Muscle of leg (tissue), 11 donors: ENCODE data around the gene CELF2. TPM values are rescaled to one million over a fixed set of nuclear protein-coding genes. Genes with fewer than 3 reads are reported as not detected.
A peak's percentile ranks its signal among the peaks of the same experiment; 100 is the strongest.

Experiments
- DNase-seq: peaks from one replicate; pipeline ENCODE4 v3.0.0; 2013
- H3K27ac ChIP-seq: one replicate; pipeline ENCODE4 v1.5.1; 2013; ENCODE audit warnings: mild to moderate bottlenecking, low read length, control low read depth
- H3K27me3 ChIP-seq: one replicate; pipeline ENCODE4 v1.6.1; 2013; ENCODE audit warnings: low read length; ENCODE audit not compliant: control insufficient read depth, insufficient read depth
- H3K36me3 ChIP-seq: one replicate; pipeline ENCODE4 v1.6.1; 2013; ENCODE audit warnings: low read length; ENCODE audit not compliant: control insufficient read depth, insufficient read depth
- H3K4me1 ChIP-seq: one replicate; pipeline ENCODE4 v1.6.1; 2013; ENCODE audit warnings: low read length; ENCODE audit not compliant: control insufficient read depth, insufficient read depth
- H3K4me3 ChIP-seq: one replicate; pipeline ENCODE4 v1.5.1; 2013; ENCODE audit warnings: low read length, control low read depth
- H3K9me3 ChIP-seq: replicated peaks from 2 replicates; pipeline ENCODE4 v1.6.1; 2013; ENCODE audit warnings: low read depth, low read length; ENCODE audit not compliant: control insufficient read depth
- WGBS: methylation state at CpG from one replicate; pipeline ENCODE4 v1.1.5; 2013; ENCODE audit warnings: missing lambda C conversion rate; ENCODE audit not compliant: insufficient coverage; 5-methylcytosine and 5-hydroxymethylcytosine counted together
- polyA plus RNA-seq, 8 donors: library from polyadenylated mRNA; unstranded; fragments of 120-200 nt; gene quantifications; one replicate each; pipeline versions ENCODE4 v1.2.1 to v1.2.3, GENCODE V29; 2013; ENCODE audit warnings: inconsistent platforms in 1 of 8, low replicate concordance in 1 of 8; ENCODE audit not compliant: insufficient read length in 8 of 8, insufficient read depth in 1 of 8
- total RNA-seq: library from RNA; stranded (reverse); fragments of 120-200 nt; gene quantifications from one replicate; pipeline ENCODE4 v1.2.4, GENCODE V29; 2013

The CELF2 gene
- total and polyA plus RNA-seq, 9 donors: 37.2 to 80.8 (median 65.8) TPM

- H3K9me3 ChIP-seq: peaks cover 7% of the 10 kb centered on the region
- no CpG with 5 or more reads among the region's 5 CpGs for WGBS
- peaks cover 12% of the 10 kb centered on the region for H3K36me3 ChIP-seq
- peaks cover 9% of the 10 kb centered on the region for H3K4me1 ChIP-seq
- H3K27me3 ChIP-seq: no peaks in the 10 kb centered on the region
- no peak overlapping the region for H3K27ac ChIP-seq
- DNase-seq: no peak
- H3K4me3 ChIP-seq: no peak overlapping the region
Observed at GRCh38 chr10:11201911-11202310, 184.2 kb downstream of the CELF2 start.

- 21% methylated on average over 14 of the region's 19 CpGs for WGBS
- no peak overlapping the region for H3K4me3 ChIP-seq
- peaks cover 7% of the 10 kb centered on the region for H3K9me3 ChIP-seq
- H3K27me3 ChIP-seq: no peaks in the 10 kb centered on the region
- H3K4me1 ChIP-seq: peaks cover 32% of the 10 kb centered on the region
- DNase-seq: no peak
- H3K36me3 ChIP-seq: peaks cover 8% of the 10 kb centered on the region
- H3K27ac ChIP-seq: no peak overlapping the region
Observed at GRCh38 chr10:11204351-11204942, 186.8 kb downstream of the CELF2 start.

DNA sequence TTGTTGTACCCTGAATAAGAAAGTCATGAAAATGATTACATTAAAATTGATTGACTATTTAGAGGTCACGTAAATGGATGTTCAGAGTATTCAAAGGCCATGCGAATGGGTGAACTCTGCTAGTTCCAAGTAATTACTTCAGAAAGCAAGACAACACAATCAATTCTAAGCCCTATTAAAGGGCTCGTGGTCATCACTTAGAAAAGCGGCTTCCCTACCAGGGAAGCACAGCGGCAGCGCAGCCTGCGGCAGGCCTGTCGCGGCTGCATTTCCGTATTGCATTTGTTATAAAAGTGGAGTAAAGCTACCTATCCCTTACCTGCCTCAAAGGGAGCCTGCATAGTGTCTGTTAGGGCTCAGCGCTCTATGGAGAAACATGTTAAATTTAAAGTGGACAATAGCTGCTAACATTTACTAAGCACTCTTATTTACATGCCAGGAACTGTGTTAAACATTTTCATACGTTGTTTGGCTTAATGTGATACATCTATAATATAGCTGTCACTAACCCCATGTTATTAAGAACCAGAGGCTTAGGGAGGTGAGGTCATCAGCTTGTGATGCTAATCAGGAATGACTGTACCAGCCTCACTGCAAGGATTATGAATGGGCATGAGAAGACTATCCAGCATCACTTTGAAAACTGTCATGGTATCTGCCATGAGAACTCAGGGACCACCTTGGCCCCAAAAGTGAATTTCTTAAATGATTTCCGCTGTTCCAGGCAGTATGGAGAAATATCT lies 187.5 kb downstream of the CELF2 start:
- no peak for DNase-seq
- peaks cover 2% of the 10 kb centered on the region for H3K36me3 ChIP-seq
- H3K4me1 ChIP-seq: peaks cover 39% of the 10 kb centered on the region
- no peaks in the 10 kb centered on the region for H3K27me3 ChIP-seq
- peaks cover 7% of the 10 kb centered on the region for H3K9me3 ChIP-seq
- 92% methylated on average over 2 of the region's 13 CpGs for WGBS
- H3K27ac ChIP-seq: no peak overlapping the region
- H3K4me3 ChIP-seq: no peak overlapping the region

DNA sequence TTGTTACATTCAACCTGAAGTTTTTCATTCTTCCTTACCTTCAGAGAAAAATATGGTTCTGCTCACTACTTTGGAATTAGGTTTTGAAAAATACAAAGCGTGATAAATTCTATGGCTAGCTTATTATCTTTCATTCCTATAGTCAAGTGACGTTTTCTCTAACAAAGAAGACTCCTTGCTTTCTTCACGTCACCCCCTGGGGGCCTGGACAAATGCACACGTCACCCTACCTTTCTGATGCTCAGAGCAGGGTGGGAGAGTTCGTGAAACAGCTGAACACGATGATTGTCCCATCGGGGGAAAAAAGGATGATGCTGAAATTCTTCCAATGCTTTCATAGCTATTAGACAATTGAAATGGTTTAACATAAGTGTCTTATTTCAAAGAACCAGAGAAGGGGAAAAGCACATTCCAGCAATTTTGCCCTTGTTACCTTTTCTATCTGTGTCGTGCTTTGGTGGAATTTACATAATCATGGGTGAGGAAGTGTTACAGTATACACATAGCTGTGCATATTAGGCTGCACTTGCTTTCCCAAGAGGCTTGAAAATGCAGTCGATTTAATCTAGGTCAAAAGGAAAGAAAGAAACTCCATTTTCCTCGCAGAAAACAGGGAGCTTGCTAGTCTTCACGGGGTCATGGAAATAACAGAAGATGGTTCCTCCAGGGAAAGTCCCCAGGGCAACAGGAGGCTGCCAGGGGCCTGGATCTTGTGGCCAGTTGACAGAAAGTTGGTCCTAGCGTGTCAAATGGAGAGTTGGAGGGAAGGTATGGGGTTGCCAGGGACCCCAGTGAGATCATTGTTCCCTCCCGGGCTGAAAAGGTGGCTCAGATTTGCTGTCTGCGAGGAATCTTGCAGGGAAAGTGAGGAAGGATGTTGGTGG lies 189.2 kb downstream of the CELF2 start:
- no peaks in the 10 kb centered on the region for H3K27me3 ChIP-seq
- H3K36me3 ChIP-seq: peaks cover 2% of the 10 kb centered on the region
- H3K27ac ChIP-seq: no peak overlapping the region
- no peak overlapping the region for H3K4me3 ChIP-seq
- H3K9me3 ChIP-seq: no peaks in the 10 kb centered on the region
- H3K4me1 ChIP-seq: peaks cover 48% of the 10 kb centered on the region
- DNase-seq: no peak
- WGBS: 55% methylated on average over 8 of the region's 14 CpGs

DNA sequence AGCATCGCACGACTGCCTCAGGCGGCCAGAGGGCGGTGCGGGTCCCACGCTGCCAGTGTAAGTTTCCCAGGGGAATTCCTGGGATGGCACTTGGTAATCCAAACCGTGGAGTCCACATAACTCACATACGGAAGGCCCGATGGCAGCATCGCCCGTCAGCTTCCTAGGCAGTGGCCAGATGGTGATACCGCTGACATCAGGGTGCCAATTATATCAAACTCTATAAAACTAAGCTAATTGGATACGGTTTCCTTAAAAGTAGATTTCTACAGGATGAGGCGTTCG lies 189.8 kb downstream of the CELF2 start:
- WGBS: 84% methylated on average over 9 of the region's 15 CpGs
- H3K4me1 ChIP-seq: peaks cover 52% of the 10 kb centered on the region
- DNase-seq: peak; percentile 66
- H3K27me3 ChIP-seq: no peaks in the 10 kb centered on the region
- H3K9me3 ChIP-seq: no peaks in the 10 kb centered on the region
- no peak overlapping the region for H3K27ac ChIP-seq
- H3K4me3 ChIP-seq: no peak overlapping the region
- peaks cover 2% of the 10 kb centered on the region for H3K36me3 ChIP-seq

GRCh38 chr10:11208243-11208642 lies 190.6 kb downstream of the CELF2 start:
- Histone ChIP-seq H3K27me3 (no peaks in the 10 kb centered on the region), H3K27ac (no peak overlapping the region), H3K4me3 (no peak overlapping the region), H3K4me1 (peaks cover 59% of the 10 kb centered on the region), H3K36me3 (peaks cover 6% of the 10 kb centered on the region), H3K9me3 (no peaks in the 10 kb centered on the region)
- 94% methylated on average over 8 of the region's 8 CpGs for WGBS
- no peak for DNase-seq

DNA sequence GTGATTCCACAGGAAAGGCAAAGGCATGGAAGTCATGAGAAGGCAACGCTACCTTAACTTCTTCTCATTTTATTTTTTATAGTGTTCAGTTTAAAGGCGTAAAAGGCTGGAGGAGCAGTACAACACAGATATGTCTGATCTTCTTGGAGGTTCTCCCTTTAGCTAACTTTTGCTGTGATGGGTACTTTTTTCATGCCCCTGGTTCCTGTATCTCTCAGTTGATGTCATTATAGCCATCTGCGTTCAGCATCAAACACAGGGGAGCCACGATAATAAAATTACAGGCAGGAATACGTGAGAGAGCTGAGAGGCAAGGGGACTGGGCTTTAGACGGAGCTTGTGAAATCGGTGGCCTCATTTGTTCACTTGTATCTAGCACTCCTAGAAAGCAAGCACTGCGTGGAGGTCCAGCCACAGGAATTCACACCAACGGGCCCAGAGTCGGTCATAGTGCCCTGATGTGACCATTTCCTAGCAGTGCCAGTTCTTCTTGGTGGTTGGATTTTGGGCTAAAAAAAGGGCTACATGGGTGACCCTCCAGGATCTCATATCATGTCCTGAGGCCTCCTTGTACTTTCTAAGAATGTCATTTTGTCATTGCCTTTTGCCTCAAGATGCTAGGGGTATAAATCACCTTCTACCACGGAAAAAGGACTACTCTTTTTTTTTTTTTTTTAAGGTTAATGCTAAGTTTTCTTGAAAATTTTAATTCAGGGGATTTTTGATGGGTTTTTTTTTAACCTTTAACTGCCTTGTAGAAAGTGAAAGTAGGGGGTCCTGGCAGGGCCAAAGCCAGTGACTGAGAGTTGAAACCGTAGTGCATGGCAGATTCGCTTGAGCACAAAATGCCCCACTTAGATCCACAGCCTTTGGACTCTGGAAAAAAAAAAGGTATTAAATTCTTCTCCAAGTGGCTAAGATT lies 191.5 kb downstream of the CELF2 start:
- Histone ChIP-seq H3K27me3 (no peaks in the 10 kb centered on the region), H3K27ac (no peak overlapping the region), H3K9me3 (no peaks in the 10 kb centered on the region), H3K4me1 (peaks cover 63% of the 10 kb centered on the region), H3K36me3 (peaks cover 6% of the 10 kb centered on the region), H3K4me3 (no peak overlapping the region)
- no peak for DNase-seq
- 82% methylated on average over 2 of the region's 13 CpGs for WGBS

DNA sequence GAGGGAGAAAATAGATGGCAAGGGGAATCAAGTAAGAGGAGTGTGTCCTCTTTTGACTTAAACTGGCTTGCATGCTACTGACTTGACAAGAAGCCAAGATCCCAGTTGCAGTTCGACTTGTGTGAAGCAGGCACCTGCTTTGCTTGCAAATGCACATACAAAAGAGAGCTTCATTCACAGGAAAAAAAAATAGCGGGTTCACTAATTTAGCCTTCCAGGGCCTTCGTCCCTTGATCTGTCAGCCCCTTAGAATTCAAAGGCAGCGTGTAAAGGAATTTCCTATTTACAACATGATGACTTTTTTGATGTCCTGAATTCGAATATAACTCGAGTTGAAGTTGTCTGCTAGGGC lies 192.1 kb downstream of the CELF2 start:
- Histone ChIP-seq H3K9me3 (no peaks in the 10 kb centered on the region), H3K4me3 (no peak overlapping the region), H3K27me3 (no peaks in the 10 kb centered on the region), H3K4me1 (peaks cover 58% of the 10 kb centered on the region), H3K27ac (peak overlapping the region; percentile 38), H3K36me3 (peaks cover 11% of the 10 kb centered on the region)
- peak; percentile 81 for DNase-seq
- 50% methylated on average over 2 of the region's 6 CpGs for WGBS

DNA sequence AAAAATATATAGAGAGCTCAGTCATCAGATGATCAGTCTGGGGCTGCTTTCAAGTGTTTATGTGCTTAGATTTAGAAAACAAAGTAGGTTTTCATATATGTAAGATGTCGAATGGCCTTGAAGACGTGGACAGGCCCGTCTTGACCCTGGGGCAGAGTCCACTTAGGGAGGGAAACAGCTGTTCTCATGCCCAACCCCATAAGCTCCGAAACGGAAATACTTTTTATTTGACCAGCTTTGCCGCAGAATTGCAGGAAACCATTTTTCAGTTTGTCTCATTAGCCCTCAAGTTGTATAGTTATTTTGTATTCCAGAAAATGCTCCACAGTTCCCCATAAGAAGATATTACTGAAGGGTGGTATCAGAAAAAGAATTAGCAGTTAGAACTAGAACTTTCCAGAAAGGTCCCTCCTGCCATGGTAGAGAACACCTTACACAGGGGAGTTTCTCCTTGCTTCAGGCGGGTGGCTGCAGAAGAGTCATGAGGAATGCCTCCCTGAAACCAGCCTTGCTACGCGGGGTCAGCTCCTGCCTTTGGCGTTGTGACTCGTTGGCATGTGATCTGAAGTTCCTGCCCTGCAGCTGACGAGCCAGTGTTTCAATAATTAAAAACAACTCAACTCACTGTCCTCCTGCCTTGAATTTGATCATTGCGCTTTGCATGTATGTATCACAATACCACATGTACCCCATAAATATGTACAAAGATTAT lies 192.7 kb downstream of the CELF2 start:
- Histone ChIP-seq H3K9me3 (no peaks in the 10 kb centered on the region), H3K36me3 (peaks cover 10% of the 10 kb centered on the region), H3K4me3 (no peak overlapping the region), H3K4me1 (peaks cover 58% of the 10 kb centered on the region), H3K27ac (peak overlapping the region; percentile 38), H3K27me3 (no peaks in the 10 kb centered on the region)
- WGBS: 76% methylated on average over 9 of the region's 13 CpGs
- DNase-seq: peak; percentile 49
